SK-N-SH (cell line): ENCODE results near the gene CYBC1. TPM values are rescaled to one million over a fixed set of nuclear protein-coding genes. Genes with fewer than 3 reads are reported as not detected.

Experiments used
- CTCF ChIA-PET: fragments of 300-600, 350-600 bp; formaldehyde crosslinking; extraction: SDS; loops from one replicate; lab custom pipeline; 2021; lab: Yijun Ruan, JAX
- POLR2A ChIA-PET: fragments of 350-600 bp; sonication (Branson Sonifier 250); formaldehyde crosslinking; extraction: SDS; loops from one replicate; lab custom pipeline; 2020; ENCODE audit warnings: antibody characterized with exemption, inconsistent platforms; lab: Yijun Ruan, JAX
- DNase-seq: peaks from one replicate; pipeline ENCODE4 v3.0.0; 2012
- H2AFZ ChIP-seq: fragments of 200-600 bp; sonication (generic); 2 replicates; pipeline ENCODE4 v1.8.1; 2016; ENCODE audit warnings: antibody characterized with exemption, mild to moderate bottlenecking, low read depth
- H3F3A ChIP-seq: fragments of 200-600 bp; sonication (generic); replicated peaks from 2 replicates; pipeline ENCODE3; 2016; ENCODE audit warnings: antibody characterized with exemption, mild to moderate bottlenecking; ENCODE audit not compliant: insufficient read depth
- H3K27ac ChIP-seq, 2 experiments: fragments of 200-500 bp in 1 of 2; fragments of 200-600 bp in 1 of 2; sonication (Bioruptor generic) in 1 of 2; sonication (generic), shearing (Covaris generic) in 1 of 2; 2 replicates each; pipeline versions ENCODE4 v1.5.1 to v1.6.1; 2014 to 2016; ENCODE audit warnings: low read depth in 2 of 2, inconsistent platforms in 1 of 2, low read length in 1 of 2, mild to moderate bottlenecking in 1 of 2, mixed read lengths in 1 of 2
- H3K27me3 ChIP-seq: fragments of 200-600 bp; sonication (generic), shearing (Covaris generic); 2 replicates; pipeline ENCODE4 v1.6.1; 2016; ENCODE audit warnings: mixed run types; ENCODE audit not compliant: insufficient read depth
- H3K36me3 ChIP-seq, 2 experiments: fragments of 200-500 bp in 1 of 2; fragments of 200-600 bp in 1 of 2; sonication (Bioruptor generic) in 1 of 2; sonication (generic) in 1 of 2; replicated peaks in 1 of 2; 2 replicates each; pipeline versions ENCODE3 to v1.5.1; 2014 to 2016; ENCODE audit warnings: low read length in 1 of 2, mild to moderate bottlenecking in 1 of 2; ENCODE audit not compliant: insufficient read depth in 2 of 2, control insufficient read depth in 1 of 2
- H3K4me1 ChIP-seq, 2 experiments: fragments of 200-500 bp in 1 of 2; fragments of 200-600 bp in 1 of 2; sonication (Bioruptor generic) in 1 of 2; sonication (generic), shearing (Covaris generic) in 1 of 2; 2 replicates each; pipeline versions ENCODE4 v1.5.1 to v1.6.1; 2014 to 2016; ENCODE audit warnings: low read depth in 1 of 2, low read length in 1 of 2, mixed run types in 1 of 2; ENCODE audit not compliant: insufficient read depth in 2 of 2, control insufficient read depth in 1 of 2
- H3K4me2 ChIP-seq: fragments of 200-600 bp; sonication (generic), shearing (Covaris generic); 2 replicates; pipeline ENCODE4 v1.6.1; 2017; ENCODE audit warnings: mixed run types
- H3K4me3 ChIP-seq, 2 experiments: fragments of 200-500 bp in 1 of 2; fragments of 200-600 bp in 1 of 2; sonication (Bioruptor generic) in 1 of 2; sonication (generic), shearing (Covaris generic) in 1 of 2; 2 replicates each; pipeline versions ENCODE4 v1.5.1 to v1.8.1; 2014 to 2016; ENCODE audit warnings: low read depth in 2 of 2, inconsistent platforms in 1 of 2, low read length in 1 of 2, mild to moderate bottlenecking in 1 of 2, mixed read lengths in 1 of 2, moderate library complexity in 1 of 2
- H3K79me2 ChIP-seq: fragments of 200-600 bp; sonication (generic); 2 replicates; pipeline ENCODE4 v1.8.1; 2017; ENCODE audit warnings: mild to moderate bottlenecking; ENCODE audit not compliant: insufficient read depth
- H3K9ac ChIP-seq: fragments of 200-600 bp; sonication (generic); 2 replicates; pipeline ENCODE4 v1.6.1; 2017; ENCODE audit warnings: mixed run types
- H3K9me2 ChIP-seq: fragments of 200-600 bp; sonication (generic); 2 replicates; pipeline ENCODE4 v1.6.1; 2017; ENCODE audit warnings: mixed run types
- H3K9me3 ChIP-seq: fragments of 200-600 bp; sonication (generic); 2 replicates; pipeline ENCODE4 v1.6.1; 2017; ENCODE audit warnings: mixed run types, mild to moderate bottlenecking, moderate library complexity
- H4K20me1 ChIP-seq: fragments of 200-600 bp; sonication (generic); 2 replicates; pipeline ENCODE4 v1.6.1; 2017; ENCODE audit warnings: mild to moderate bottlenecking, mixed run types; ENCODE audit not compliant: insufficient read depth
- CHD2 ChIP-seq: fragments of 150-350 bp; IDR thresholded peaks from 2 replicates; pipeline ENCODE4 v1.6.1; 2018; ENCODE audit warnings: low read length; ENCODE audit not compliant: partially characterized antibody
- ELF1 ChIP-seq: IDR thresholded peaks from 2 replicates; pipeline ENCODE4 v1.4.0; 2012
- FOXM1 ChIP-seq: IDR thresholded peaks from 2 replicates; pipeline ENCODE4 v1.4.0; 2012; ENCODE audit warnings: low read depth, mild to moderate bottlenecking
- GABPA ChIP-seq: IDR thresholded peaks from 2 replicates; pipeline ENCODE4 v1.4.0; 2012; ENCODE audit warnings: low read depth, mild to moderate bottlenecking
- JUND ChIP-seq: IDR thresholded peaks from 2 replicates; pipeline ENCODE4 v1.4.0; 2012
- MEF2A ChIP-seq: IDR thresholded peaks from 2 replicates; pipeline ENCODE4 v1.4.0; 2012; ENCODE audit warnings: low read depth, borderline replicate concordance
- MXI1 ChIP-seq: IDR thresholded peaks from 2 replicates; pipeline ENCODE4 v1.6.1; 2012; ENCODE audit warnings: mild to moderate bottlenecking, low read depth, low read length, improper control_type of control experiment
- NRF1 ChIP-seq: IDR thresholded peaks from 2 replicates; pipeline ENCODE4 v1.6.1; 2012; ENCODE audit warnings: low read depth, mild to moderate bottlenecking, low read length
- RAD21 ChIP-seq: IDR thresholded peaks from 2 replicates; pipeline ENCODE4 v1.6.1; 2012; ENCODE audit warnings: mild to moderate bottlenecking, low read length
- SIN3A ChIP-seq: IDR thresholded peaks from 2 replicates; pipeline ENCODE4 v1.6.1; 2012; ENCODE audit warnings: low read depth, mild to moderate bottlenecking, low read length, moderate library complexity, borderline replicate concordance
- SMC3 ChIP-seq: IDR thresholded peaks from 2 replicates; pipeline ENCODE4 v1.6.1; 2012; ENCODE audit warnings: low read depth, low read length, improper control_type of control experiment
- TAF1 ChIP-seq: IDR thresholded peaks from 2 replicates; pipeline ENCODE4 v1.6.1; 2012; ENCODE audit warnings: low read depth, mild to moderate bottlenecking, low read length, moderate library complexity, borderline replicate concordance
- TCF12 ChIP-seq: IDR thresholded peaks from 2 replicates; pipeline ENCODE4 v1.4.0; 2012
- USF2 ChIP-seq: fragments of 150-350 bp; IDR thresholded peaks from 2 replicates; pipeline ENCODE4 v1.6.1; 2017; ENCODE audit warnings: antibody characterized with exemption, low read length, low read depth, borderline replicate concordance
- YY1 ChIP-seq: IDR thresholded peaks from 2 replicates; pipeline ENCODE4 v1.4.0; 2012; ENCODE audit warnings: low read depth, mild to moderate bottlenecking
- WGBS: methylation state at CpG from one replicate; pipeline ENCODE4 v1.1.6; 2017; ENCODE audit warnings: low lambda C conversion rate; 5-methylcytosine and 5-hydroxymethylcytosine counted together
- polyA plus RNA-seq, 3 experiments: library from polyadenylated mRNA; depleted of rRNA; stranded (reverse); fragments of >200 nt; gene quantifications; 2 replicates each; pipeline ENCODE4 v1.2.3, GENCODE V29; 2012
- TF ChIP-seq, protein P1 (sequence below): IDR thresholded peaks from 2 replicates; pipeline ENCODE4 v1.6.1; 2012; ENCODE audit warnings: mild to moderate bottlenecking, low read depth, low read length, moderate library complexity
- TF ChIP-seq, protein P2 (sequence below): fragments of 200-600 bp; sonication (generic); IDR thresholded peaks from 2 replicates; pipeline ENCODE4 v1.6.1; 2017; ENCODE audit warnings: antibody characterized with exemption, mild to moderate bottlenecking, moderate library complexity
- TF ChIP-seq, protein P3 (sequence below): IDR thresholded peaks from 2 replicates; pipeline ENCODE4 v1.4.0; 2012; ENCODE audit warnings: low read depth, borderline replicate concordance
- TF ChIP-seq, protein P4 (sequence below): IDR thresholded peaks from 2 replicates; pipeline ENCODE4 v1.4.0; 2012; ENCODE audit warnings: low read depth, borderline replicate concordance

Gene CYBC1
- polyA plus RNA-seq, 1 of the 3 experiments (the other 2 are of a cell fraction), result 165 TPM

DNA sequence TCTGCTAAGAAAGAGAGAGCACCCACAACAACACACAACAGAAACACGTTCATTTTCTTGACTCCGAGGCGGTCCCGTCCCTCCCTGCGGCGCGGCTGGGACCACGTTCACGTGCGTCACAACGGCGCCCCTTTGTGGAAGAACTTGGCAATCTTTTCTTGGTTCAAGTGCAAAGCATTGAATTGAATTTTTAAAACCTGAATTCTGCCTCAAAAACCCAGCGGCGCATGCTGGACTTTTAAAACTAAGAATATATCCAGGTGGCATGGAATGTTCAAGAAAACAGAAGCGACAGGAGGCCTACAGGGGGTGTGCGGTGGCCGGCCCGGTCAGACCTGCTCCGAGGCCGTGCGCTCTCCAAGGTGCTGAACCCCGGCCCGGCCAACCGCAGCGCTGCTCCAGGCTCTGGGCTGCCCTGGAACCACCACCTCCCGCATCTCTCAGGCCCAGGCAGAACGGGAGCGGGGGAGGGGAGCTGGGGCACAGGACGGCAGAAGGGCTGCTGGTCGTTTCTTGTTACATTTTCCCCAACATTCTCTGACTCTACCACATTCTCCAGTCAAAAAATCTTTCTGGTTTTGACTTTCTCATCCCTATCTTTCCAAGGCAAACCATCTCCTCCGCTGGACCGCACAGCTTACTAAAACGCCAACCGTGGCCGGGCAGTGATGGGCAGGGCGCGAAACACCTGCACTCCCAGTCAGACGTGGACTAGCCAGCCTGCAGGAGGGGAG is 35.8 kb downstream of the CYBC1 start (continued):
- TF ChIP-seq, protein P1, sequence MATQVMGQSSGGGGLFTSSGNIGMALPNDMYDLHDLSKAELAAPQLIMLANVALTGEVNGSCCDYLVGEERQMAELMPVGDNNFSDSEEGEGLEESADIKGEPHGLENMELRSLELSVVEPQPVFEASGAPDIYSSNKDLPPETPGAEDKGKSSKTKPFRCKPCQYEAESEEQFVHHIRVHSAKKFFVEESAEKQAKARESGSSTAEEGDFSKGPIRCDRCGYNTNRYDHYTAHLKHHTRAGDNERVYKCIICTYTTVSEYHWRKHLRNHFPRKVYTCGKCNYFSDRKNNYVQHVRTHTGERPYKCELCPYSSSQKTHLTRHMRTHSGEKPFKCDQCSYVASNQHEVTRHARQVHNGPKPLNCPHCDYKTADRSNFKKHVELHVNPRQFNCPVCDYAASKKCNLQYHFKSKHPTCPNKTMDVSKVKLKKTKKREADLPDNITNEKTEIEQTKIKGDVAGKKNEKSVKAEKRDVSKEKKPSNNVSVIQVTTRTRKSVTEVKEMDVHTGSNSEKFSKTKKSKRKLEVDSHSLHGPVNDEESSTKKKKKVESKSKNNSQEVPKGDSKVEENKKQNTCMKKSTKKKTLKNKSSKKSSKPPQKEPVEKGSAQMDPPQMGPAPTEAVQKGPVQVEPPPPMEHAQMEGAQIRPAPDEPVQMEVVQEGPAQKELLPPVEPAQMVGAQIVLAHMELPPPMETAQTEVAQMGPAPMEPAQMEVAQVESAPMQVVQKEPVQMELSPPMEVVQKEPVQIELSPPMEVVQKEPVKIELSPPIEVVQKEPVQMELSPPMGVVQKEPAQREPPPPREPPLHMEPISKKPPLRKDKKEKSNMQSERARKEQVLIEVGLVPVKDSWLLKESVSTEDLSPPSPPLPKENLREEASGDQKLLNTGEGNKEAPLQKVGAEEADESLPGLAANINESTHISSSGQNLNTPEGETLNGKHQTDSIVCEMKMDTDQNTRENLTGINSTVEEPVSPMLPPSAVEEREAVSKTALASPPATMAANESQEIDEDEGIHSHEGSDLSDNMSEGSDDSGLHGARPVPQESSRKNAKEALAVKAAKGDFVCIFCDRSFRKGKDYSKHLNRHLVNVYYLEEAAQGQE, result peak; percentile 98
- TF ChIP-seq ELF1, result no peak
- no peak for TF ChIP-seq TCF12
- no peak for TF ChIP-seq YY1
- peak; percentile 50; the same call in 1 of the 2 replicates for TF ChIP-seq SIN3A
- TF ChIP-seq MEF2A, result no peak
- TF ChIP-seq, protein P2, sequence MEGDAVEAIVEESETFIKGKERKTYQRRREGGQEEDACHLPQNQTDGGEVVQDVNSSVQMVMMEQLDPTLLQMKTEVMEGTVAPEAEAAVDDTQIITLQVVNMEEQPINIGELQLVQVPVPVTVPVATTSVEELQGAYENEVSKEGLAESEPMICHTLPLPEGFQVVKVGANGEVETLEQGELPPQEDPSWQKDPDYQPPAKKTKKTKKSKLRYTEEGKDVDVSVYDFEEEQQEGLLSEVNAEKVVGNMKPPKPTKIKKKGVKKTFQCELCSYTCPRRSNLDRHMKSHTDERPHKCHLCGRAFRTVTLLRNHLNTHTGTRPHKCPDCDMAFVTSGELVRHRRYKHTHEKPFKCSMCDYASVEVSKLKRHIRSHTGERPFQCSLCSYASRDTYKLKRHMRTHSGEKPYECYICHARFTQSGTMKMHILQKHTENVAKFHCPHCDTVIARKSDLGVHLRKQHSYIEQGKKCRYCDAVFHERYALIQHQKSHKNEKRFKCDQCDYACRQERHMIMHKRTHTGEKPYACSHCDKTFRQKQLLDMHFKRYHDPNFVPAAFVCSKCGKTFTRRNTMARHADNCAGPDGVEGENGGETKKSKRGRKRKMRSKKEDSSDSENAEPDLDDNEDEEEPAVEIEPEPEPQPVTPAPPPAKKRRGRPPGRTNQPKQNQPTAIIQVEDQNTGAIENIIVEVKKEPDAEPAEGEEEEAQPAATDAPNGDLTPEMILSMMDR, result peak; percentile 99
- TF ChIP-seq NRF1, result no peak
- TF ChIP-seq CHD2, result peak; percentile 24
- no peak for TF ChIP-seq GABPA
- TF ChIP-seq TAF1, result no peak

GRCh38 chr17:82412535-82413520 is 37.7 kb downstream of the CYBC1 start:
- Histone ChIP-seq H3K36me3 (peaks cover 0 to 3% of the 10 kb centered on the region in 2 experiments), H3K4me3 (no peak overlapping the region), H3K4me2 (no peak overlapping the region), H3K9ac (no peak overlapping the region), H3K9me2 (no peaks in the 10 kb centered on the region), H3K79me2 (peaks cover 19% of the 10 kb centered on the region), H2AFZ (no peak overlapping the region), H3K27ac (no peak overlapping the region; a peak in 1 of 4 replicates), H3F3A (peaks cover 13% of the 10 kb centered on the region), H4K20me1 (peaks cover 58% of the 10 kb centered on the region), H3K9me3 (no peaks in the 10 kb centered on the region), H3K4me1 (peaks cover 0 to 12% of the 10 kb centered on the region in 2 experiments; a peak in 2 of 4 replicates), H3K27me3 (no peaks in the 10 kb centered on the region)
- DNase-seq, result peak; percentile 83
- WGBS, result 86% methylated on average over 29 of the region's 29 CpGs
- ChIA-PET CTCF (interaction anchor here (0.6 to 11.3 kb wide), 17 partner anchors 11 to 775 kb away, joined by 3 to 124 read pairs (median 5); partner anchors contain the start of genes CD7 and TEX19), POLR2A (no interaction called here)
- no peak for TF ChIP-seq USF2
- TF ChIP-seq, protein P3, sequence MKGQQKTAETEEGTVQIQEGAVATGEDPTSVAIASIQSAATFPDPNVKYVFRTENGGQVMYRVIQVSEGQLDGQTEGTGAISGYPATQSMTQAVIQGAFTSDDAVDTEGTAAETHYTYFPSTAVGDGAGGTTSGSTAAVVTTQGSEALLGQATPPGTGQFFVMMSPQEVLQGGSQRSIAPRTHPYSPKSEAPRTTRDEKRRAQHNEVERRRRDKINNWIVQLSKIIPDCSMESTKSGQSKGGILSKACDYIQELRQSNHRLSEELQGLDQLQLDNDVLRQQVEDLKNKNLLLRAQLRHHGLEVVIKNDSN, result no peak
- no peak for TF ChIP-seq FOXM1
- 0 out of 2 replicates have a peak, but pooled peaks have one; percentile 23 for TF ChIP-seq MXI1
- peak; percentile 18 for TF ChIP-seq CHD2
- TF ChIP-seq, protein P4, sequence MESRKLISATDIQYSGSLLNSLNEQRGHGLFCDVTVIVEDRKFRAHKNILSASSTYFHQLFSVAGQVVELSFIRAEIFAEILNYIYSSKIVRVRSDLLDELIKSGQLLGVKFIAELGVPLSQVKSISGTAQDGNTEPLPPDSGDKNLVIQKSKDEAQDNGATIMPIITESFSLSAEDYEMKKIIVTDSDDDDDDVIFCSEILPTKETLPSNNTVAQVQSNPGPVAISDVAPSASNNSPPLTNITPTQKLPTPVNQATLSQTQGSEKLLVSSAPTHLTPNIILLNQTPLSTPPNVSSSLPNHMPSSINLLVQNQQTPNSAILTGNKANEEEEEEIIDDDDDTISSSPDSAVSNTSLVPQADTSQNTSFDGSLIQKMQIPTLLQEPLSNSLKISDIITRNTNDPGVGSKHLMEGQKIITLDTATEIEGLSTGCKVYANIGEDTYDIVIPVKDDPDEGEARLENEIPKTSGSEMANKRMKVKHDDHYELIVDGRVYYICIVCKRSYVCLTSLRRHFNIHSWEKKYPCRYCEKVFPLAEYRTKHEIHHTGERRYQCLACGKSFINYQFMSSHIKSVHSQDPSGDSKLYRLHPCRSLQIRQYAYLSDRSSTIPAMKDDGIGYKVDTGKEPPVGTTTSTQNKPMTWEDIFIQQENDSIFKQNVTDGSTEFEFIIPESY, result no peak
- TF ChIP-seq JUND, result no peak
- no peak for TF ChIP-seq GABPA
- TF ChIP-seq SMC3, result no peak
- TF ChIP-seq RAD21, result peak; percentile 15; the same call in 1 of the 2 replicates
